ENCODE data around the gene BABAM1.

DNA sequence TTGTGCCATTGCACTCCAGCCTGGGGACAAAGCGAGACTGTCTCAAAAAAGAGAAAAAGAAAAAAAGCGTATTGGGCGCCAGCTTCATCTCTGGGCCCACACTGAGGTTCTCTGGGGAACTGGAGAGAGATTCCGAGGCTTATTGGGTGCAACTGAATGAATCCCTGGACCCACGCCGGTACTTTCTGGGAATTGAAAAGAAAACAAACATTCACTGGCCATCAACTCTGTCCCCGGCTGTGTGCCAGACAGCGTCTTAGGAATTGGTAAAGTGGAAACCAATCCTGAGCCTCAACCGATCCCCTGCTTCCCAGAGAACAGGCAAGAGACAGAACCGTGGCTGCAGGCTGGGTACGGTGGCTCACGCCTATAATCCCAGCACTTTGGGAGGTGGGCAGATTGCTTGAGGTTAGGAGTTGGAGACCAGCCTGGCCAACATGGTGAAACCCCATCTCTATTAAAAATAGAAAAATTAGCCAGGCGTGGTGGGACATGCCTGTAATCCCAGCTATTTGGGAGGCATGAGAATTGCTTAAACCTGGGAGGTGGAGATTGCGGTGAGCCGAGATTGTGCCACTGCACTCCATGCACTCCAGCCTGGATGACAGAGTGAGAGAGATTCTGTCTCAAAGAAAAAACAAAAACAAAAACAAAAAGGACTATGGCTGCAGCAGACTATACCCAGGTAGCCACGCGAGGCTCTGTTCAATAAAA, 58.8 kb downstream of the BABAM1 start:
- TF ChIP-seq, protein P1, sequence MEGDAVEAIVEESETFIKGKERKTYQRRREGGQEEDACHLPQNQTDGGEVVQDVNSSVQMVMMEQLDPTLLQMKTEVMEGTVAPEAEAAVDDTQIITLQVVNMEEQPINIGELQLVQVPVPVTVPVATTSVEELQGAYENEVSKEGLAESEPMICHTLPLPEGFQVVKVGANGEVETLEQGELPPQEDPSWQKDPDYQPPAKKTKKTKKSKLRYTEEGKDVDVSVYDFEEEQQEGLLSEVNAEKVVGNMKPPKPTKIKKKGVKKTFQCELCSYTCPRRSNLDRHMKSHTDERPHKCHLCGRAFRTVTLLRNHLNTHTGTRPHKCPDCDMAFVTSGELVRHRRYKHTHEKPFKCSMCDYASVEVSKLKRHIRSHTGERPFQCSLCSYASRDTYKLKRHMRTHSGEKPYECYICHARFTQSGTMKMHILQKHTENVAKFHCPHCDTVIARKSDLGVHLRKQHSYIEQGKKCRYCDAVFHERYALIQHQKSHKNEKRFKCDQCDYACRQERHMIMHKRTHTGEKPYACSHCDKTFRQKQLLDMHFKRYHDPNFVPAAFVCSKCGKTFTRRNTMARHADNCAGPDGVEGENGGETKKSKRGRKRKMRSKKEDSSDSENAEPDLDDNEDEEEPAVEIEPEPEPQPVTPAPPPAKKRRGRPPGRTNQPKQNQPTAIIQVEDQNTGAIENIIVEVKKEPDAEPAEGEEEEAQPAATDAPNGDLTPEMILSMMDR (IDR thresholded peaks at IDR 0.05 in 4 of 5, conservative IDR thresholded peaks at IDR 0.05 in 1 of 5), result no peak
- no peak for TF ChIP-seq POLR2A (IDR thresholded peaks at IDR 0.05)

Data from gastrocnemius medialis (tissue), 4 donors.